ENCODE results near the gene OR2D3. TPM values are rescaled to one million over a fixed set of nuclear protein-coding genes. Genes with fewer than 3 reads are reported as not detected.

The OR2D3 gene
- total and polyA plus RNA-seq, 2 of the 4 experiments (the other 2 are of a cell fraction), result not detected

DNA sequence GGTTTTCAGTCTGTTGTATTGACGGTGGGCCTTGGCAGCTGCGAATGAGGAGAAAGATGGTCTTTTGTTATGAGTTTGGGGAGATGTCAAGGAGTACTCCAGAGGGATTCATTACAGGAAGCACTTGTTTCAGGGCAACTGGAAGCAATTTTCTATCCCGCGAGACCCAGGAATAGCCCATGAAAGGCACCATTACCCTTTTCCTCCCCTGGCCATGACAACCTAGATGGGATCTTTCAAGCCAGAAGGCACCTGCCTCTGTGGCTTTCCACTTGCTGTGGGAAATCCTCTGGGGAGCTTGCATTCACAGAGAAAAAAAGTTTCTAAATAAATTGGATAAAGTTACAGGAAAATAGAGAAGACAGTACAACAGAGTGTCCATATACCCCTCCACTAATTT, 8.1 kb downstream of the OR2D3 start:
- dilution Hi-C loops (cut with HindIII; ENCODE audit: low sequenced_read_pairs, unreplicated experiment), result no loop called here
- Histone ChIP-seq H3K4me3 (ENCODE audit: insufficient read depth, low read depth, low read length) (no peak overlapping the region), H2AK5ac (ENCODE audit: low read depth, low read length) (no peak overlapping the region), H2BK5ac (ENCODE audit: low read depth, low read length, poor library complexity, severe bottlenecking) (no peak overlapping the region), H4K8ac (ENCODE audit: low read depth in 2 of 2, low read length in 2 of 2) (no peak overlapping the region), H3K23ac (ENCODE audit: low read depth, low read length) (no peak overlapping the region), H2AK9ac (replicated peaks; ENCODE audit: low read depth, low read length, poor library complexity) (no peak overlapping the region), H3K14ac (replicated peaks; ENCODE audit: low read depth, low read length) (no peak overlapping the region), H3K56ac (ENCODE audit: extremely low read depth, insufficient read depth, low read length) (no peak overlapping the region), H3K9me3 (ENCODE audit: control insufficient read depth, insufficient read depth, low read length) (no peaks in the 10 kb centered on the region), H2BK20ac (ENCODE audit: low read depth, low read length) (no peak overlapping the region), H2BK120ac (ENCODE audit: low read depth, low read length) (no peak overlapping the region), H3K4me1 (ENCODE audit: control insufficient read depth, insufficient read depth, low read length) (no peaks in the 10 kb centered on the region), H3K27me3 (ENCODE audit: control insufficient read depth, insufficient read depth, low read length) (no peaks in the 10 kb centered on the region), H2AFZ (replicated peaks; ENCODE audit: low read length, poor library complexity) (no peak overlapping the region), H3K18ac (ENCODE audit: low read depth, low read length) (no peak overlapping the region), H3K9ac (ENCODE audit: low read depth, low read length) (no peak overlapping the region), H3K36me3 (ENCODE audit: control insufficient read depth, insufficient read depth, low read length) (no peaks in the 10 kb centered on the region), H3K4ac (ENCODE audit: low read depth, low read length) (no peak overlapping the region), H3K4me2 (ENCODE audit: low read depth, low read length) (no peak overlapping the region), H2BK15ac (ENCODE audit: low read depth, low read length) (no peak overlapping the region), H4K91ac (ENCODE audit: insufficient read depth, low read depth, low read length) (no peak overlapping the region), H4K5ac (ENCODE audit: low read depth, low read length) (no peak overlapping the region), H3K79me1 (ENCODE audit: low read depth in 1 of 2, low read length in 2 of 2) (peaks cover 6 to 10% of the 10 kb centered on the region in 2 experiments), H3K9me1 (ENCODE audit: insufficient read depth, low read length) (no peaks in the 10 kb centered on the region), H4K20me1 (ENCODE audit: insufficient read depth, low read length) (no peaks in the 10 kb centered on the region), H3K27ac (ENCODE audit: insufficient read depth, low read length) (no peak overlapping the region)
- ChIA-PET CTCF (no interaction called here), POLR2A (ENCODE audit: unreplicated experiment) (no interaction called here)
- no peak for DNase-seq
- BruUV-seq (replicated peaks), result no TSS peak
- intact Hi-C loops (cut with micrococcal nuclease), result no loop called here
- ATAC-seq (ENCODE audit: low read depth), result no peak
- no peak for TF ChIP-seq CHD1 (IDR thresholded peaks at IDR 0.05; ENCODE audit: low read depth, low read length)
- TF ChIP-seq SMC3 (IDR thresholded peaks at IDR 0.05; ENCODE audit: low read depth, low read length), result no peak
- TF ChIP-seq MAFK (IDR thresholded peaks at IDR 0.05; ENCODE audit: low read depth, low read length), result no peak
- TF ChIP-seq CTCF (conservative IDR thresholded peaks at IDR 0.05; ENCODE audit: low read depth, low read length), result no peak
- no peak for TF ChIP-seq MXI1 (IDR thresholded peaks at IDR 0.05; ENCODE audit: borderline replicate concordance, low read depth, low read length)
- no peak for TF ChIP-seq MAZ (IDR thresholded peaks at IDR 0.05; ENCODE audit: borderline replicate concordance, low read depth, low read length)
- no peak for TF ChIP-seq BHLHE40 (IDR thresholded peaks at IDR 0.05; ENCODE audit: low read depth, low read length)
- TF ChIP-seq FOS (IDR thresholded peaks at IDR 0.05; ENCODE audit: low read depth, low read length), result no peak
- TF ChIP-seq NFE2L2 (IDR thresholded peaks at IDR 0.05; ENCODE audit: low read depth, low read length), result no peak
- no peak for TF ChIP-seq CEBPB (IDR thresholded peaks at IDR 0.05; ENCODE audit: low read depth, low read length)
- TF ChIP-seq, protein P1, sequence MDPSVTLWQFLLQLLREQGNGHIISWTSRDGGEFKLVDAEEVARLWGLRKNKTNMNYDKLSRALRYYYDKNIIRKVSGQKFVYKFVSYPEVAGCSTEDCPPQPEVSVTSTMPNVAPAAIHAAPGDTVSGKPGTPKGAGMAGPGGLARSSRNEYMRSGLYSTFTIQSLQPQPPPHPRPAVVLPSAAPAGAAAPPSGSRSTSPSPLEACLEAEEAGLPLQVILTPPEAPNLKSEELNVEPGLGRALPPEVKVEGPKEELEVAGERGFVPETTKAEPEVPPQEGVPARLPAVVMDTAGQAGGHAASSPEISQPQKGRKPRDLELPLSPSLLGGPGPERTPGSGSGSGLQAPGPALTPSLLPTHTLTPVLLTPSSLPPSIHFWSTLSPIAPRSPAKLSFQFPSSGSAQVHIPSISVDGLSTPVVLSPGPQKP (IDR thresholded peaks at IDR 0.05; ENCODE audit: borderline replicate concordance, low read depth, low read length), result no peak
- TF ChIP-seq, protein P2, sequence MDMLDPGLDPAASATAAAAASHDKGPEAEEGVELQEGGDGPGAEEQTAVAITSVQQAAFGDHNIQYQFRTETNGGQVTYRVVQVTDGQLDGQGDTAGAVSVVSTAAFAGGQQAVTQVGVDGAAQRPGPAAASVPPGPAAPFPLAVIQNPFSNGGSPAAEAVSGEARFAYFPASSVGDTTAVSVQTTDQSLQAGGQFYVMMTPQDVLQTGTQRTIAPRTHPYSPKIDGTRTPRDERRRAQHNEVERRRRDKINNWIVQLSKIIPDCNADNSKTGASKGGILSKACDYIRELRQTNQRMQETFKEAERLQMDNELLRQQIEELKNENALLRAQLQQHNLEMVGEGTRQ (IDR thresholded peaks at IDR 0.05; ENCODE audit: low read depth, low read length), result no peak
- TF ChIP-seq RFX5 (IDR thresholded peaks at IDR 0.05; ENCODE audit: low read depth, low read length), result no peak
- TF ChIP-seq RAD21 (IDR thresholded peaks at IDR 0.05; ENCODE audit: low read length), result no peak
- in situ Hi-C loops (cut with MboI; ENCODE audit: low sequenced_read_pairs), result no loop called here
- no CpG with 5 or more reads among the region's 4 CpGs for WGBS, 2 experiments (ENCODE audit: extremely low coverage in 2 of 2, insufficient read length in 1 of 2)

Measured in IMR-90 (cell line).